ENCODE measurements around the gene MGMT. TPM values are rescaled to one million over a fixed set of nuclear protein-coding genes. Genes with fewer than 3 reads are reported as not detected.

The MGMT gene
- polyA plus RNA-seq, 1 of the 3 experiments (the other 2 are of a cell fraction) = 10.8 TPM

DNA sequence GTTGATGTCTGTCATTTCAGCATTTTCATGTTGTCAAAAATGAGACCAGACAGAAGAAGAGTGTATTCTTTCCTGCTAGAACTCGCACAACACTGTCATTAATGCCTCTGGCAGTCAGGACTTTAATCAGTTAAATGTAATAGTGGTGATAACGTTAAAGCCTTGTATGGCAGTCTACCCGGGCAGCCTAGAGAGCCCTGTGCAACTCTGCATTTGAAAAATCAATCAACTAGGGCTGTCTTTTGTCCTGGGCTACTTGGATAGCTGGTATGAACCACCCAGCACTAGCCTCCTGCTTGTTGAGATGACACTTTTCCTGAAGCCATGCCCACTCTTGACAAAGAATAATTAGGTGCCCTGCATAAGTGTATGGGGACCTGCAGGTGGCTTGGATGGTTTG, 19.8 kb downstream of the MGMT start:
- H3K27ac ChIP-seq (ENCODE audit: low read depth in 2 of 2, low read length in 1 of 2) = no peak overlapping the region; a peak in 1 of 4 replicates
- H3K27me3 ChIP-seq (ENCODE audit: insufficient read depth) = no peaks in the 10 kb centered on the region
- WGBS (ENCODE audit: low lambda C conversion rate) = 2% methylated on average over 3 of the region's 3 CpGs
- H3K9ac ChIP-seq = no peak overlapping the region
- H3F3A ChIP-seq (replicated peaks; ENCODE audit: insufficient read depth) = peaks cover 4% of the 10 kb centered on the region
- H3K79me2 ChIP-seq (ENCODE audit: insufficient read depth) = no peaks in the 10 kb centered on the region
- no peaks in the 10 kb centered on the region for H3K9me2 ChIP-seq
- no peaks in the 10 kb centered on the region for H3K36me3 ChIP-seq (replicated peaks in 1 of 2; ENCODE audit: control insufficient read depth in 1 of 2, insufficient read depth in 2 of 2, low read length in 1 of 2)
- no peak for DNase-seq
- no peaks in the 10 kb centered on the region for H4K20me1 ChIP-seq (ENCODE audit: insufficient read depth)
- ChIA-PET CTCF (no interaction called here), POLR2A (no interaction called here)
- peaks cover 0 to 4% of the 10 kb centered on the region in 2 experiments; a peak in 1 of 4 replicates for H3K4me1 ChIP-seq (ENCODE audit: control insufficient read depth in 1 of 2, insufficient read depth in 2 of 2, low read depth in 1 of 2, low read length in 1 of 2)
- peaks cover 19% of the 10 kb centered on the region for H3K9me3 ChIP-seq
- H2AFZ ChIP-seq (ENCODE audit: low read depth) = no peak overlapping the region
- no peak for TF ChIP-seq EP300 (IDR thresholded peaks at IDR 0.05; ENCODE audit: borderline replicate concordance in 1 of 2, low read depth in 1 of 2, low read length in 1 of 2)
- no peak overlapping the region for H3K4me2 ChIP-seq
- no peak overlapping the region for H3K4me3 ChIP-seq (ENCODE audit: low read depth in 2 of 2, low read length in 1 of 2)

DNA sequence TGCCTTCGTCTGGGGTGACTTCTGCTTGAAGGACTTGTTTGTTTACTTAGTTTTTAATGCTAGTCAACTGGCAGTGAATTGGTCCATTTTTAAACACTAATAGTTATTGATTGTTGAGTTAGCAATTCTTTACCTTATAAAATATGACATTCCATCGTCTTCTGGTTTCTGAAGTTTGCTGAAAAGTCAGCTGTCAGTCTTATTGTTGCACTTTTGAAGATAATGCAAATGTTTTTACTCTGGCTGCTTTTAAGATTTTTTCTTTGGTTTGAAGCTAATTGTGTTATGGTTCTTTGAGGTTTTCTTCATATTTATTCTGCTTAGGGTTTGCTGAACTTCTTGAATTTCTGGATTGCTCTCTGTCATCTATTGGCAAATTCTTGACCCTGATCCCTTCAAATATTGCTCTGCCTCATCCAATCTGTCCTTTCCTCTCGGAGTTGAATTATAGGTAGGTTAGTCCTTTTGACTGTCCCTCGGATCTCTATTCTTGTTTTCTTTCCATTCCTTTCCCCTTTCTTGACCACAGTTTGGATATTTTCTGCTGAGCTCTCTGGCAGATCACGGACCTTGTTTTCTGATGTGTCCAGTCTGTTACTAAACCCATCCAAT, 24.2 kb downstream of the MGMT start:
- 38% methylated on average over 5 of the region's 5 CpGs for WGBS (ENCODE audit: low lambda C conversion rate)
- Histone ChIP-seq H3K36me3 (replicated peaks in 1 of 2; ENCODE audit: control insufficient read depth in 1 of 2, insufficient read depth in 2 of 2, low read length in 1 of 2) (no peaks in the 10 kb centered on the region), H3K4me2 (no peak overlapping the region), H3K4me3 (ENCODE audit: low read depth in 2 of 2, low read length in 1 of 2) (no peak overlapping the region), H3K79me2 (ENCODE audit: insufficient read depth) (no peaks in the 10 kb centered on the region), H2AFZ (ENCODE audit: low read depth) (no peak overlapping the region), H4K20me1 (ENCODE audit: insufficient read depth) (no peaks in the 10 kb centered on the region), H3K9me3 (peaks cover 12% of the 10 kb centered on the region; the same call in 1 of the 2 replicates), H3K27ac (ENCODE audit: low read depth in 2 of 2, low read length in 1 of 2) (no peak overlapping the region), H3K27me3 (ENCODE audit: insufficient read depth) (no peaks in the 10 kb centered on the region), H3F3A (replicated peaks; ENCODE audit: insufficient read depth) (peaks cover 4% of the 10 kb centered on the region), H3K9ac (no peak overlapping the region), H3K4me1 (ENCODE audit: control insufficient read depth in 1 of 2, insufficient read depth in 2 of 2, low read depth in 1 of 2, low read length in 1 of 2) (peaks cover 0 to 17% of the 10 kb centered on the region in 2 experiments; a peak in 2 of 4 replicates), H3K9me2 (no peaks in the 10 kb centered on the region)
- POLR2A ChIA-PET = no interaction called here
- no peak for DNase-seq
- CTCF ChIA-PET = no interaction called here
- TF ChIP-seq POLR2AphosphoS5 (IDR thresholded peaks at IDR 0.05; ENCODE audit: low read depth, low read length) (no peak), FOSL2 (IDR thresholded peaks at IDR 0.05; ENCODE audit: borderline replicate concordance, low read depth) (no peak), GABPA (IDR thresholded peaks at IDR 0.05; ENCODE audit: low read depth) (no peak), JUND (IDR thresholded peaks at IDR 0.05) (no peak), TAF1 (IDR thresholded peaks at IDR 0.05; ENCODE audit: borderline replicate concordance, low read depth, low read length) (no peak), CHD2 (IDR thresholded peaks at IDR 0.05; ENCODE audit: low read length, partially characterized antibody) (no peak), RCOR1 (IDR thresholded peaks at IDR 0.05; ENCODE audit: low read length) (no peak), YY1 (IDR thresholded peaks at IDR 0.05; ENCODE audit: low read depth) (no peak), ELF1 (IDR thresholded peaks at IDR 0.05) (no peak), EZH2phosphoT487 (IDR thresholded peaks at IDR 0.05; ENCODE audit: borderline replicate concordance, low read depth) (no peak), FOXM1 (IDR thresholded peaks at IDR 0.05; ENCODE audit: low read depth) (no peak), NFIC (IDR thresholded peaks at IDR 0.05; ENCODE audit: borderline replicate concordance) (no peak), FOXJ3 (CRISPR knock-in tag; IDR thresholded peaks at IDR 0.05) (no peak)
- TF ChIP-seq, protein P1, sequence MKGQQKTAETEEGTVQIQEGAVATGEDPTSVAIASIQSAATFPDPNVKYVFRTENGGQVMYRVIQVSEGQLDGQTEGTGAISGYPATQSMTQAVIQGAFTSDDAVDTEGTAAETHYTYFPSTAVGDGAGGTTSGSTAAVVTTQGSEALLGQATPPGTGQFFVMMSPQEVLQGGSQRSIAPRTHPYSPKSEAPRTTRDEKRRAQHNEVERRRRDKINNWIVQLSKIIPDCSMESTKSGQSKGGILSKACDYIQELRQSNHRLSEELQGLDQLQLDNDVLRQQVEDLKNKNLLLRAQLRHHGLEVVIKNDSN (IDR thresholded peaks at IDR 0.05; ENCODE audit: borderline replicate concordance, low read depth) = no peak
- TF ChIP-seq, protein P2, sequence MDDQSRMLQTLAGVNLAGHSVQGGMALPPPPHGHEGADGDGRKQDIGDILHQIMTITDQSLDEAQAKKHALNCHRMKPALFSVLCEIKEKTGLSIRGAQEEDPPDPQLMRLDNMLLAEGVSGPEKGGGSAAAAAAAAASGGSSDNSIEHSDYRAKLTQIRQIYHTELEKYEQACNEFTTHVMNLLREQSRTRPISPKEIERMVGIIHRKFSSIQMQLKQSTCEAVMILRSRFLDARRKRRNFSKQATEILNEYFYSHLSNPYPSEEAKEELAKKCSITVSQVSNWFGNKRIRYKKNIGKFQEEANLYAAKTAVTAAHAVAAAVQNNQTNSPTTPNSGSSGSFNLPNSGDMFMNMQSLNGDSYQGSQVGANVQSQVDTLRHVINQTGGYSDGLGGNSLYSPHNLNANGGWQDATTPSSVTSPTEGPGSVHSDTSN (IDR thresholded peaks at IDR 0.05) = no peak
- TF ChIP-seq, protein P3, sequence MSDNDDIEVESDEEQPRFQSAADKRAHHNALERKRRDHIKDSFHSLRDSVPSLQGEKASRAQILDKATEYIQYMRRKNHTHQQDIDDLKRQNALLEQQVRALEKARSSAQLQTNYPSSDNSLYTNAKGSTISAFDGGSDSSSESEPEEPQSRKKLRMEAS (IDR thresholded peaks at IDR 0.05; ENCODE audit: low read depth) = no peak
- TF ChIP-seq, protein P4, sequence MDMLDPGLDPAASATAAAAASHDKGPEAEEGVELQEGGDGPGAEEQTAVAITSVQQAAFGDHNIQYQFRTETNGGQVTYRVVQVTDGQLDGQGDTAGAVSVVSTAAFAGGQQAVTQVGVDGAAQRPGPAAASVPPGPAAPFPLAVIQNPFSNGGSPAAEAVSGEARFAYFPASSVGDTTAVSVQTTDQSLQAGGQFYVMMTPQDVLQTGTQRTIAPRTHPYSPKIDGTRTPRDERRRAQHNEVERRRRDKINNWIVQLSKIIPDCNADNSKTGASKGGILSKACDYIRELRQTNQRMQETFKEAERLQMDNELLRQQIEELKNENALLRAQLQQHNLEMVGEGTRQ (IDR thresholded peaks at IDR 0.05; ENCODE audit: borderline replicate concordance, low read depth, low read length) = no peak
- TF ChIP-seq, protein P5, sequence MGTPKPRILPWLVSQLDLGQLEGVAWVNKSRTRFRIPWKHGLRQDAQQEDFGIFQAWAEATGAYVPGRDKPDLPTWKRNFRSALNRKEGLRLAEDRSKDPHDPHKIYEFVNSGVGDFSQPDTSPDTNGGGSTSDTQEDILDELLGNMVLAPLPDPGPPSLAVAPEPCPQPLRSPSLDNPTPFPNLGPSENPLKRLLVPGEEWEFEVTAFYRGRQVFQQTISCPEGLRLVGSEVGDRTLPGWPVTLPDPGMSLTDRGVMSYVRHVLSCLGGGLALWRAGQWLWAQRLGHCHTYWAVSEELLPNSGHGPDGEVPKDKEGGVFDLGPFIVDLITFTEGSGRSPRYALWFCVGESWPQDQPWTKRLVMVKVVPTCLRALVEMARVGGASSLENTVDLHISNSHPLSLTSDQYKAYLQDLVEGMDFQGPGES (IDR thresholded peaks at IDR 0.05; ENCODE audit: low read depth, low read length) = no peak

Data from SK-N-SH (cell line).